Panc1 (cell line): ENCODE measurements around the gene ZFP62. TPM values are rescaled to one million over a fixed set of nuclear protein-coding genes. Genes with fewer than 3 reads are reported as not detected.

ENCODE experiments used
- ATAC-seq: fragments of 200-7000 bp; cut with Tn5 transposase; 2 replicates; pipeline ENCODE4 v1.9.1; 2020; ENCODE audit warnings: mild to moderate bottlenecking, moderate library complexity
- BruUV-seq: library from RNA; stranded (reverse); fragments of 400-500 nt; replicated peaks from 2 replicates; lab custom pipeline; 2021; lab: Mats Ljungman, UMichigan
- CTCF ChIA-PET: fragments of 300-600 bp; sonication (Branson Sonifier 250); formaldehyde crosslinking; loops from one replicate; lab custom pipeline; 2022; ENCODE audit warnings: antibody characterized with exemption; lab: Charles Lee
- POLR2A ChIA-PET: fragments of 300-600 bp; sonication (Branson Sonifier 250); formaldehyde crosslinking; loops from one replicate; lab custom pipeline; 2022; ENCODE audit warnings: antibody characterized with exemption; lab: Charles Lee
- DNase-seq: peaks from one replicate; pipeline ENCODE4 v3.0.0-alpha.2; 2010; ENCODE audit warnings: low read depth, low spot score
- H3K27ac ChIP-seq: 2 replicates; pipeline ENCODE4 v1.5.1; 2011; ENCODE audit warnings: mild to moderate bottlenecking, low read length, inconsistent platforms
- H3K27me3 ChIP-seq: fragments of 200-500 bp; sonication (Bioruptor generic); 2 replicates; pipeline ENCODE4 v1.6.0; 2014; ENCODE audit warnings: low read length, inconsistent platforms; ENCODE audit not compliant: control insufficient read depth, insufficient read depth
- H3K36me3 ChIP-seq: fragments of 200-500 bp; sonication (Bioruptor generic); 2 replicates; pipeline ENCODE4 v1.5.1; 2014; ENCODE audit warnings: inconsistent platforms, mild to moderate bottlenecking, low read length, moderate library complexity; ENCODE audit not compliant: control insufficient read depth, insufficient read depth
- H3K4me1 ChIP-seq: 2 replicates; pipeline ENCODE4 v1.5.1; 2011; ENCODE audit warnings: inconsistent platforms, mild to moderate bottlenecking, low read length, moderate library complexity; ENCODE audit not compliant: control insufficient read depth, insufficient read depth
- H3K4me3 ChIP-seq, 2 experiments: 2 replicates each; pipeline ENCODE4 v1.5.1; 2011 to 2012; ENCODE audit warnings: low read depth in 2 of 2, low read length in 2 of 2, mild to moderate bottlenecking in 2 of 2, inconsistent platforms in 1 of 2, moderate library complexity in 1 of 2
- H3K9me3 ChIP-seq: fragments of 200-500 bp; sonication (Bioruptor generic); 2 replicates; pipeline ENCODE4 v1.5.1; 2014; ENCODE audit warnings: low read depth, mild to moderate bottlenecking, inconsistent platforms, low read length, moderate library complexity; ENCODE audit not compliant: control insufficient read depth, insufficient read depth
- POLR2AphosphoS5 ChIP-seq: IDR thresholded peaks from 2 replicates; pipeline ENCODE4 v1.6.1; 2012; ENCODE audit warnings: mild to moderate bottlenecking, low read depth, low read length, moderate library complexity
- REST ChIP-seq, 2 experiments: IDR thresholded peaks; 2 replicates each; pipeline ENCODE4 v1.6.1; 2011 to 2012; ENCODE audit warnings: low read depth in 2 of 2, control low read depth in 1 of 2, low read length in 1 of 2, mild to moderate bottlenecking in 1 of 2, moderate library complexity in 1 of 2; ENCODE audit not compliant: insufficient read depth in 1 of 2
- SIN3A ChIP-seq: IDR thresholded peaks from 2 replicates; pipeline ENCODE4 v1.6.1; 2012; ENCODE audit warnings: low read depth, mild to moderate bottlenecking, low read length, moderate library complexity, borderline replicate concordance; ENCODE audit not compliant: insufficient read depth
- TCF7L2 ChIP-seq: IDR thresholded peaks from 2 replicates; pipeline ENCODE4 v1.6.1; 2011; ENCODE audit warnings: mild to moderate bottlenecking, low read depth, low read length, inconsistent platforms
- in situ Hi-C: cut with HindIII; loops from 2 replicates; pipeline ENCODE4 v1.10.0; 2016; ENCODE audit warnings: low sequenced_read_pairs, low pct_unique_long_range_greater_than_20kb
- intact Hi-C: fragments of 100-400 bp; cut with micrococcal nuclease; formaldehyde crosslinking; loops from one replicate; pipeline ENCODE4 v1.10.0; 2022; ENCODE audit not compliant: unreplicated experiment
- total RNA-seq: library from RNA; stranded (reverse); gene quantifications from one replicate; pipeline ENCODE4 v1.2.1, GENCODE V29; 2021; ENCODE audit not compliant: unreplicated experiment
- TF ChIP-seq, protein P1 (sequence below): fragments of 450-650 bp; IDR thresholded peaks from 2 replicates; pipeline ENCODE4 v1.5.1; 2017; ENCODE audit warnings: mild to moderate bottlenecking

Gene ZFP62
- total RNA-seq, 1 experiment from 2014 or later, result 17.8 TPM

- in situ Hi-C loops, result no loop called here
- CTCF ChIA-PET, result no interaction called here
- intact Hi-C loops, result no loop called here
- Histone ChIP-seq H3K36me3 (no peaks in the 10 kb centered on the region), H3K4me1 (no peaks in the 10 kb centered on the region), H3K4me3 (no peak overlapping the region), H3K27me3 (no peaks in the 10 kb centered on the region), H3K9me3 (no peaks in the 10 kb centered on the region), H3K27ac (no peak overlapping the region)
- BruUV-seq, result no TSS peak
- TF ChIP-seq POLR2AphosphoS5, result no peak
- TF ChIP-seq, protein P1, sequence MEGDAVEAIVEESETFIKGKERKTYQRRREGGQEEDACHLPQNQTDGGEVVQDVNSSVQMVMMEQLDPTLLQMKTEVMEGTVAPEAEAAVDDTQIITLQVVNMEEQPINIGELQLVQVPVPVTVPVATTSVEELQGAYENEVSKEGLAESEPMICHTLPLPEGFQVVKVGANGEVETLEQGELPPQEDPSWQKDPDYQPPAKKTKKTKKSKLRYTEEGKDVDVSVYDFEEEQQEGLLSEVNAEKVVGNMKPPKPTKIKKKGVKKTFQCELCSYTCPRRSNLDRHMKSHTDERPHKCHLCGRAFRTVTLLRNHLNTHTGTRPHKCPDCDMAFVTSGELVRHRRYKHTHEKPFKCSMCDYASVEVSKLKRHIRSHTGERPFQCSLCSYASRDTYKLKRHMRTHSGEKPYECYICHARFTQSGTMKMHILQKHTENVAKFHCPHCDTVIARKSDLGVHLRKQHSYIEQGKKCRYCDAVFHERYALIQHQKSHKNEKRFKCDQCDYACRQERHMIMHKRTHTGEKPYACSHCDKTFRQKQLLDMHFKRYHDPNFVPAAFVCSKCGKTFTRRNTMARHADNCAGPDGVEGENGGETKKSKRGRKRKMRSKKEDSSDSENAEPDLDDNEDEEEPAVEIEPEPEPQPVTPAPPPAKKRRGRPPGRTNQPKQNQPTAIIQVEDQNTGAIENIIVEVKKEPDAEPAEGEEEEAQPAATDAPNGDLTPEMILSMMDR, result no peak
- no peak for TF ChIP-seq SIN3A
- no peak for TF ChIP-seq REST (IDR thresholded peaks at IDR 0.05; ENCODE audit: insufficient read depth in 1 of 2, low read depth in 2 of 2, low read length in 1 of 2)
- TF ChIP-seq TCF7L2, result no peak
- no peak for DNase-seq
- no peak for ATAC-seq
- POLR2A ChIA-PET, result no interaction called here
Measured at GRCh38 chr5:180874804-180875582, 13.9 kb upstream of the ZFP62 start.

GRCh38 chr5:180873615-180874520 is 12.8 kb upstream of the ZFP62 start:
- BruUV-seq, result no TSS peak
- intact Hi-C loops (no loop called here), in situ Hi-C loops (no loop called here)
- ATAC-seq (no peak), DNase-seq (no peak)
- TF ChIP-seq REST (IDR thresholded peaks at IDR 0.05; ENCODE audit: insufficient read depth in 1 of 2, low read depth in 2 of 2, low read length in 1 of 2), result no peak
- TF ChIP-seq, protein P1, result no peak
- no peak for TF ChIP-seq SIN3A
- TF ChIP-seq POLR2AphosphoS5, result no peak
- no peak for TF ChIP-seq TCF7L2
- Histone ChIP-seq H3K4me1 (no peaks in the 10 kb centered on the region), H3K27me3 (no peaks in the 10 kb centered on the region), H3K9me3 (no peaks in the 10 kb centered on the region), H3K27ac (no peak overlapping the region), H3K36me3 (no peaks in the 10 kb centered on the region), H3K4me3 (no peak overlapping the region)
- POLR2A ChIA-PET, result no interaction called here
- CTCF ChIA-PET, result no interaction called here
